Measurements from ENCODE around the gene FBXO11.

Gene FBXO11

GRCh38 chr2:47849368-47849767 lies 56.9 kb downstream of the FBXO11 start:
- no peak for DNase-seq

GRCh38 chr2:47844162-47844561 lies 62.1 kb downstream of the FBXO11 start:
- DNase-seq = no peak

- no peak for DNase-seq
Observed at GRCh38 chr2:47843407-47843806, 62.9 kb downstream of the FBXO11 start.

- no peak for DNase-seq
Observed at GRCh38 chr2:47842846-47843245, 63.5 kb downstream of the FBXO11 start.

DNA sequence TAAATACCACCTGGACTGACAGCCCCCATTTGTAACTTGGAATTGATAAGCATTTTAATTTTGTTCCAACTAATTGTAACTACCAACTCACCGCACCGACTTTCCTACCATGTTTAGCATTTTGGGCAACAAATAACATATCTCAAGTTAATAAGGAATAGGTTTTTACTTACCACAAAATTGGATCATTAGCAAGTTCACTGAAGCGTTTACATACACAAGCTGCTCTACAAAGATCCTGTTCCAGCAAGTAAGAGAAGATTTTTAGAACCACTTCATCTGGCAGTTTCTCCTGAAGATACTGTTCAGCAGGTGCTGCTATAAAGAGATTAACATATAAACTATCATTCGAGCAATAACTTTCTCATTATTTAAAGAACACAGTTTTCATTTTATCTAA lies 67.6 kb downstream of the FBXO11 start:
- no peak for DNase-seq

DNA sequence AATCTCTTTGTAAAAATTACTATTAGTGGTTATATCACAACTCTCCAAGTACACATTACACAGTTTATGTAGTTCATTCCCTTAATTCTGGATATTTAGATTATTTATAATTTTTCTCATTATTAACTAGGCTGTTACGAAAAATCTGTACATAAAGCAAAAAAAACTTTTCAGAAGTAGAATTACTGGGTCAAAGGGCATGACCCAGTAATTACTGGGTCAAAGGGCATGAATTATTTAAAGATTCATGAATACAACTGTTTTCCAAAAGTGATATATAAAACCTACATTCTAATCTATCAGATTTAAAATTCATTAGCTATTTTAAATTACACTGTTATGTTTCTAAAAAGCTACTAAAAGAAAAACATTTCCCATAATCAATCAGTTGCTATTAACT lies 68.0 kb downstream of the FBXO11 start:
- DNase-seq = no peak

GRCh38 chr2:47833516-47833968 lies 72.8 kb downstream of the FBXO11 start:
- DNase-seq = no peak

GRCh38 chr2:47822518-47822917 lies 83.8 kb downstream of the FBXO11 start:
- no peak for DNase-seq

GRCh38 chr2:47819834-47820233 lies 86.5 kb downstream of the FBXO11 start:
- DNase-seq = no peak

- DNase-seq = no peak
Observed at GRCh38 chr2:47818777-47819176, 87.5 kb downstream of the FBXO11 start.

- no peak for DNase-seq
Observed at GRCh38 chr2:47815764-47816163, 90.5 kb downstream of the FBXO11 start.

DNA sequence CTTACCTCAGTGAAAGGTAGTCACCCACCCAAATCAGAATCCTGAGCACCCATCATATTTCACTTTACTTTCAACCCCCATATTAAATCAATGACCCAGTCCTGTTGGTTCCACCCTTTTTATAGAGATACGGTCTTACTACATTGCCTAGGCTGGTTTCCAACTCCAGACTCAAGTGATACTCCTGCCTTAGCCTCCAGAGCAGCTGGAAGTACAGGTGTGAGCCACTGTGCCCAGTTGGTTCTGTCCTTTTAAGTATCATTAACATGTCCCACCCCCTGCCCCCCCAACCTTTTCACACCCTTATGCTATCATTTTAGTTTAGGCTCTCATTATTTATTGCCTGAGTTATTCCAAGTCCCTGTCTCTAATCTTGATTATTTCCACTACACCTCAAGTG lies 94.6 kb downstream of the FBXO11 start:
- DNase-seq = no peak

- no peak for DNase-seq
Observed at GRCh38 chr2:47810850-47811249, 95.4 kb downstream of the FBXO11 start.

GRCh38 chr2:47809903-47810302 lies 96.4 kb downstream of the FBXO11 start:
- DNase-seq = no peak

GRCh38 chr2:47808614-47809013 lies 97.7 kb downstream of the FBXO11 start:
- no peak for DNase-seq

- DNase-seq = no peak
Observed at GRCh38 chr2:47805850-47806249, 100.4 kb downstream of the FBXO11 start.

DNA sequence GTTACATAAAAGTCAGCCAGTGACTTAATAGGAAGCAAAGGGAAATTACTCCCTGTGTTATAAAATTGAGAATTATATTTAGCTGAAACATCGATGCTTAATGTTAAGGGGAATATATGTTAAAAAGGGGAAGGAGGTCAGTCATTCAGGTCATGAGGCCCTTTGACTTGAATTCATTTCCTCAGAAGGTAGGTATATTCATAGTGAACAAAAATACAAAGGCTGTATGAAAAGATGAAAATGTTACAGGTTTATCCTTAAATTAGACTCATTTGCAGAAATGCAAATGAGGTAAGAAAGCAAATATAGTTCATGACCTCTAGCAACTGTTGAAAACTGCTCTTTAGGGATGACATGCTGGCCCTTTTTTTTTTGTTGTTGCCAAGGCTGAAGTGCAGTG lies 102.5 kb downstream of the FBXO11 start:
- no peak for DNase-seq

DNA sequence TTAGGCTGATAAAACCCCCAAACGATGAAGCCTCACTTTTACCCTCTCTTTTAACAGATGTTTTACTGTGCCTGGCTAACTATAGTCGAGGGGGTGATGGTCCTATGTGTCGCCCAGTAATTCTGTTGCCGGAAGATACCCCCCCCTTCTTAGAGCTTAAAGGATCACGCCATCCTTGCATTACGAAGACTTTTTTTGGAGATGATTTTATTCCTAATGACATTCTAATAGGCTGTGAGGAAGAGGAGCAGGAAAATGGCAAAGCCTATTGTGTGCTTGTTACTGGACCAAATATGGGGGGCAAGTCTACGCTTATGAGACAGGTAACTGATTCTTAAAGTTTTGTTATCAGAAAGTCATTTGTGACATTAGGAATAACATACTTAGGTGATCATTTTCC lies 102.9 kb downstream of the FBXO11 start:
- no peak for DNase-seq

DNA sequence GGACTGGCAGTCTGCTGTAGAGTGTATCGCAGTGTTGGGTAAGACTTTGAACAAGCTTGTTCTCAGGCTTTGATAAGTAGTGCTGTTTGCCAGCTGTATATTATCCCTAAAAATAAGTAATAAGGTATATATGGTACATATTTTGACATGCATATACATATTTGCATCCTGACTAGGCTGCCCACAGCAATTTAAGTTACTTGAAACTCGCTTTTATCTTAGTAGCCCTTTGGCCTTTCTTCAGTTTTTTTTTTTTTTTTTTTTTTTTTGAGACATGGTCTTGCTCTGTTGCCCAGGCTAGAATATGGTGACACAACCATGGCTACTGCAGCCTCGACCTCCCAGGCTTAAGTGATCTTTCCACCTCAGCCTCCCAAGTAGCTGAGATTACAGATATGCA lies 105.2 kb downstream of the FBXO11 start:
- no peak for DNase-seq

- DNase-seq = no peak
Observed at GRCh38 chr2:47799031-47799609, 107.2 kb downstream of the FBXO11 start.

- DNase-seq = no peak
Observed at GRCh38 chr2:47798631-47799030, 107.7 kb downstream of the FBXO11 start.

DNA sequence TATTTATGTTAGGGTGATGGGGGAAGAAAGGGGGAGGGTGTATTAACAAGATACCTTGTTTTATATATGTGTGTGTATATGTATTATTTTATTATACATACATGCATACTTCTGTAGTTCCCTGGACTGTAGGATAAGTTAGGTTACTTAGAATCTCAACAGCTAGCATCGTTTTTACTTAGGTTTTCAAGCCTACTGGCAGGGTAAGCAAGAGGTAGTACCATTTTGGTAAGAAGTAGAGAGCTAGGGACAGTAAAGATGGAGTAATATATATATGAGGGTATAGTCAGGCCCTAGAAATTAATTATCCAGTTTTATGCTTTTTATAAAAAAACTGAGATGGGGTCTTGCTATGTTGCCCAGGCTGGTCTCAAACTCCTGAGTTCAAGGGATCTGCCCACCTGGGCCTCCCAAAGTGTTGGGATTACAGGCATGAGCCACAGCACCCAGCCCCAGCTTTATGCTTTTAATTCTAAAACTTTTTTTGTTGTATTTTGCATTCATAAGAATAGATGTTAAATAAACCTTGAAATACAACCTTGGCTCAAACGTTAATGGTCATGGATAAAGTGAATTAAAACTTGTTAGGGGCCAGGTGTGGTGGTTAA lies 110.1 kb downstream of the FBXO11 start:
- DNase-seq = no peak

GRCh38 chr2:47785986-47786385 lies 120.3 kb downstream of the FBXO11 start:
- DNase-seq = no peak

GRCh38 chr2:47784352-47784851 lies 121.9 kb downstream of the FBXO11 start:
- DNase-seq = no peak

Data from NCI-H1048 (cell line).